D721Med (cell line): ENCODE results near the gene ZMIZ1.

Experiments
- DNase-seq: peaks from one replicate; pipeline ENCODE4 v3.0.0; 2011; ENCODE audit warnings: low spot score; ENCODE audit not compliant: insufficient read length
- FAIRE-seq: peaks from 2 replicates; lab custom pipeline; 2011; peaks lifted over from hg19 to GRCh38; lab: Jason Lieb, UNC
- CTCF ChIP-seq: IDR thresholded peaks from 2 replicates; pipeline ENCODE4 v1.5.1; 2012; ENCODE audit warnings: mild to moderate bottlenecking, control low read depth; ENCODE audit not compliant: insufficient read depth; ENCODE audit errors: missing control alignments

Gene ZMIZ1

DNA sequence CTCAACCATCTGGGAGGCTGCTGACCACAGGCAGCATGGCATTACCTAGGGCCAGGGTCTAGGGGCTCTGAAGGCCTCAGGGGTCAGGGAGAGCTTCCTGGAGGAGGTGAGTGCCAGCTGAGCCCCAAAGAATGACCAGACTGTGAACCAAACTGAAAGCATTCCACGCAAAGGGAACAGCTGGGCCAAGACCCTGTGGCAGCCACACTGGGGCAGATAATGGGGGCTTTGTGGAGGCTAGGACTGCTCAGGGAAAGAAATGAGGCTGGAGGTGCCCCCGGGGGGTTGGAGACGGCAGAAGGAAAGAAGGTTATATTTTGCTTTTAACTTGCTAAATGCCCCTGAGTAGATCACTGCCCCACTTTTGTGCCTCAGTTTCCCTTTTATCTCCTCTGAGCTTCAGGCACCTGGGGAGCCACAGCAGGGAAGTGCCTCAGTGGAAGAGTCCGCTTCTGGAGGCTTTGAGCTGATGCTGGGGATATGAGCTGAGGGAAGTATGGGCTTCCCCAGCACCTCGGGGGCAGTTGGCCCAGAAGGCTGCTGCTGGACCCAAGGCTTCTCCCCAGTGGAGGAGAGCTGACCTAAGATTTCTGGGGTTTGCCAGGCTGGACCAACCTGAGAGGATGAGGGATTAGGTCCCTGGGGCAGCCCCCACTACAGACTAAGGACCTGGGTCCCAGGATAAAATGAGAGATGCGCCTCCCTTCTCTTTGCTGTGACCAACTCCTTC, 57.8 kb downstream of the ZMIZ1 start:
- no peak for FAIRE-seq
- no peak for TF ChIP-seq CTCF
- no peak for DNase-seq

DNA sequence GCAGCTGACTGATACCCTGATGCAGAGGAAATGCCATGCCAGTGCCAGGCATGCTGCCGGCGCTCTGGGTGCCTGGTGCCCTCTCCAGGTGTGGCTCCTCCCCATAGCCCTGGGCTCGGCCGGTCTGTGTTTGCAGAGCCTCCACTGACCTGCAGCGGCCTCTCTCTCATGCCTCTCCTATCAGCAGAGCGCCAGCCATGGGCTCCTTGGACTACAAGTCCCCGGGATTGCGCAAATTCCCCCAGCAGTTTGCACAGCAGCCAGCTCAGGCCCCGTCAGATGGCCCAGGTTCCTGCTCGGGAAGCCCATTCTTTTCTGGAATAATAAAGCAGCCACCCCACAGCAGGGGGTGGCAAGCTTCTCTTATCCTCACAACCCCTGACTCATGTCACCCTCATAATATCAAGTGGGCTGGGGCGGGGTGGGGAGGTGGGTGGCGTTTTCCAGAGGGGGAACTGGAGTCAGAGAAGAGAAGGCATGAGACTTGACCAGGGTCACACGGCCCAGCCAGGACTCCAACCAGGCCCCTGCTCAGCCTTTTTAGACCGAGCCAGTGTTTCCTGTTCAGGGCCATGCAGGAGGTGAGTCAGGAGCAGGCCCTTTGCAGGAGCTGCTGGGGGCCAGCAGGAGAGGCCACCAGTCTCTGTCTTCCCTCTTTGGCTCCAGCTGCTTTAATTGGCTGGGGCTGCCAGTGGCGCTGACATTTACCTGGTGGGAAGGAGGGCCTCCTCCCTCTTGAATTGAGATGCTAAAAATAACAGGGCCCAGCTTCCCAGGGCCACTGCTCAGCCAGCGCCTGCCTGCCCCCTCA, 58.6 kb downstream of the ZMIZ1 start:
- DNase-seq (no peak), FAIRE-seq (no peak)

DNA sequence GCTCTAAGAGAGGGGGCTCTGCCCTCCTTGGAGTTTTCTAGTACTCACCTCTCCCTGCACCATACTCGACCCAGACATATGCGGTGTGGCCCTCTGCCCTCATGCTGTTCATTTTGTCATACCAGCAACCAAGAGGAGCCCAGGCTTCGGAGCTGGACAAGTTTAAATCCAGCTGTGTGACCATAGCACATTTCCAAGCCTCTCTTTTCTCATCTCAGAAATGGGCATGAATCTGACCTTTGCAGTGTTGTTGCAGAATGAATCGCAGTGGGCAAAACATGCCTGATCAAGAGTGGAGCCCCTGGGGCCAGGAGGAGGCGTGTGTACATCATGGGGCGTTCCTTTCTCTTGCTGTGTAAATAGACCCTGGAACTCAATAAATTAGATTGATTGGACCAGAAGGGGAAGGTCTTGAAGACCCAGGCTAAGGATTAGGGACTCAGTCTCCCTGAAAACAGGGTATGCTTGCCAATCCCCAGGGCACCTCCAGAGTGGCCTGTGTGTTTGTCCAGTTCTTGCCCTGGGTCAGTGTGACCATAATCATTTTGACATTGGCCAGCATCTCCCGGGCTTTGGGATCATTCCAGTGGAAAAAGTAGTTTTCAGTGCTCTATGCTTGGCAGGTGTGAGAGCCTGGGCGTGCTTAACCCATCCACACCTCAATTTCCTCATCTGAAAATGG, 59.6 kb downstream of the ZMIZ1 start:
- DNase-seq = no peak
- no peak for TF ChIP-seq CTCF
- no peak for FAIRE-seq

More for the DNA sequence above, 58.6 kb downstream of the ZMIZ1 start:
- TF ChIP-seq CTCF = no peak

- no peak for FAIRE-seq
- no peak for DNase-seq
- TF ChIP-seq CTCF = no peak
These were observed 60.1 kb downstream of the ZMIZ1 start for GRCh38 chr10:79128923-79129305.

DNA sequence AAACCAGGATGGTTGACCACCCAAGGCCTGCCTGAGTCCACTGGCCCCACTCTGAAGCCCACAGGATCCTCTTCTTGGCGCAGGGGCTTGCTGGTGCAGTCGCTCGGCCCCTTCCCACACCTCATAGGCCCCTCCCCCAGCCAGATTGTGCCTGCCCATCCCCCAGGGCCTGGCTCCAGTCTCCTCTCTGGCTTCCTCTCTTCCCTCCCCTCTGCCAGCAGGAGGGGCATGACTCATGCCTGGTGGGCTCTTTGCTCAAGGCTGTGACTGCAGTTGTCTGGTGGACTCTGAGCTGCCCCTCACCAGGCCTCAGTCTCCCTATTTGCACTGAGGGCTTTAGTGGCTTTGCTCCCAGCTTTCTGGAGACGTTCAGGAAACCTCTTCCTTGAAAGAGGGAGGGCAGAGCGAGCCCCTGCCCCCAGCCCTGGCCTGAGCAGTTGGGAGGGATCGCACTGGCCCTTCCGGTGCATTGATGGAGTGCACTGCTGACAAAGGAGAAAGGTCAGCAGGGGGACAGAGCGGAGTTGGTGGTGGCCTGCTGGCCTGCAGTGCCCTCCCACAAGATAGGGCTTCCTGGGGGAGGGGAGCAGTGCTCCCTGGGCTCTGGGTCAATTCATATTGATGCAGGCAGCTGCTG, 60.7 kb downstream of the ZMIZ1 start:
- FAIRE-seq = no peak
- TF ChIP-seq CTCF = no peak
- no peak for DNase-seq

GRCh38 chr10:79130255-79130654, 61.5 kb downstream of the ZMIZ1 start:
- DNase-seq = no peak
- FAIRE-seq = no peak
- TF ChIP-seq CTCF = no peak
